HepG2 (cell line): ENCODE results near the gene NOTCH4. TPM values are rescaled to one million over a fixed set of nuclear protein-coding genes. Genes with fewer than 3 reads are reported as not detected.

Source experiments
- FIP1L1 ChIP-seq: fragments of 200-400 bp; formaldehyde crosslinking; IDR thresholded peaks from 2 replicates; pipeline ENCODE4 v1.6.1; 2018; ENCODE audit warnings: low read depth, mild to moderate bottlenecking, low read length, moderate library complexity, borderline replicate concordance; ENCODE audit not compliant: insufficient read depth
- FOXO1 ChIP-seq: sonication (generic); formaldehyde crosslinking; IDR thresholded peaks from 2 replicates; pipeline ENCODE4 v1.4.0; 2020; ENCODE audit warnings: missing genetic modification reagents
- HNRNPLL ChIP-seq: fragments of 200-400 bp; formaldehyde crosslinking; IDR thresholded peaks from 2 replicates; pipeline ENCODE4 v1.6.1; 2017; ENCODE audit warnings: mild to moderate bottlenecking, low read depth, low read length; ENCODE audit not compliant: poor library complexity, severe bottlenecking
- MYC ChIP-seq: sonication (generic); formaldehyde crosslinking; IDR thresholded peaks from 2 replicates; pipeline ENCODE4 v1.9.0; 2021; ENCODE audit warnings: missing genetic modification reagents, borderline replicate concordance
- NKX3-1 ChIP-seq: sonication (generic); formaldehyde crosslinking; IDR thresholded peaks from 2 replicates; pipeline ENCODE4 v1.5.0; 2020; ENCODE audit warnings: missing genetic modification reagents
- SMYD3 ChIP-seq: sonication (generic); formaldehyde crosslinking; IDR thresholded peaks from 2 replicates; pipeline ENCODE4 v1.8.1; 2023; ENCODE audit warnings: mild to moderate bottlenecking, missing genetic modification reagents
- SP5 ChIP-seq: IDR thresholded peaks from 2 replicates; pipeline ENCODE4 v1.6.1; 2016; ENCODE audit warnings: low read depth, borderline replicate concordance
- STAT5B ChIP-seq: sonication (generic); formaldehyde crosslinking; IDR thresholded peaks from 2 replicates; pipeline ENCODE4 v1.4.0; 2020; ENCODE audit warnings: missing genetic modification reagents
- TERF1 ChIP-seq: sonication (generic); formaldehyde crosslinking; IDR thresholded peaks from 2 replicates; pipeline ENCODE4 v1.8.0; 2022; ENCODE audit warnings: mild to moderate bottlenecking, missing genetic modification reagents, moderate library complexity
- XBP1 ChIP-seq: sonication (generic); formaldehyde crosslinking; IDR thresholded peaks from 2 replicates; pipeline ENCODE4 v1.5.0; 2020; ENCODE audit warnings: missing genetic modification reagents
- ZFP36L2 ChIP-seq: sonication (generic); formaldehyde crosslinking; IDR thresholded peaks from 2 replicates; pipeline ENCODE4 v1.4.0; 2020; ENCODE audit warnings: missing genetic modification reagents
- ZNF280D ChIP-seq: sonication (generic); formaldehyde crosslinking; IDR thresholded peaks from 2 replicates; pipeline ENCODE4 v1.5.1; 2020; ENCODE audit warnings: mild to moderate bottlenecking, missing genetic modification reagents
- ZNF432 ChIP-seq: sonication (generic); formaldehyde crosslinking; IDR thresholded peaks from 2 replicates; pipeline ENCODE4 v1.5.0; 2020; ENCODE audit warnings: missing genetic modification reagents, mild to moderate bottlenecking, borderline replicate concordance
- ZNF547 ChIP-seq: sonication (generic); formaldehyde crosslinking; IDR thresholded peaks from 2 replicates; pipeline ENCODE4 v1.5.1; 2020; ENCODE audit warnings: mild to moderate bottlenecking, missing genetic modification reagents
- ZNF562 ChIP-seq: sonication (generic); formaldehyde crosslinking; IDR thresholded peaks from 2 replicates; pipeline ENCODE4 v1.8.0; 2022; ENCODE audit warnings: missing genetic modification reagents, borderline replicate concordance
- ZNF607 ChIP-seq: sonication (generic); formaldehyde crosslinking; IDR thresholded peaks from 2 replicates; pipeline ENCODE4 v1.5.1; 2020; ENCODE audit warnings: missing genetic modification reagents, mild to moderate bottlenecking, borderline replicate concordance
- ZNF644 ChIP-seq: IDR thresholded peaks from 2 replicates; pipeline ENCODE4 v1.6.1; 2016; ENCODE audit warnings: low read depth
- ZNF879 ChIP-seq: sonication (generic); formaldehyde crosslinking; IDR thresholded peaks from 2 replicates; pipeline ENCODE4 v1.8.1; 2023; ENCODE audit warnings: missing genetic modification reagents
- polyA plus RNA-seq, 8 experiments: library from polyadenylated mRNA; depleted of rRNA in 3 of 8; stranded (reverse) in 7 of 8; unstranded in 1 of 8; fragments of >200 nt; fragmentation: Illumina TruSeq in 4 of 8; extraction: Trizol in 4 of 8; gene quantifications; 2 replicates each; pipeline versions ENCODE4 v1.2.1 to v1.2.3, GENCODE V29; 2011 to 2016; ENCODE audit warnings: low read depth in 4 of 8, missing spikeins in 1 of 8, mixed read lengths in 1 of 8; ENCODE audit not compliant: insufficient read depth in 1 of 8
- total RNA-seq, 5 experiments: library from RNA; depleted of rRNA; stranded (reverse); fragments of >200 nt; fragmentation: Illumina TruSeq; extraction: Trizol; gene quantifications; 2 replicates each; pipeline ENCODE4 v1.2.3, GENCODE V29; 2016; ENCODE audit warnings: low read depth in 1 of 5
- TF ChIP-seq, protein P1 (sequence below): sonication (generic); formaldehyde crosslinking; IDR thresholded peaks from 2 replicates; pipeline ENCODE4 v1.4.0; 2020; ENCODE audit warnings: mild to moderate bottlenecking, missing genetic modification reagents
- TF ChIP-seq, protein P2 (sequence below): sonication (generic); formaldehyde crosslinking; IDR thresholded peaks from 2 replicates; pipeline ENCODE4 v1.5.1; 2020; ENCODE audit warnings: mild to moderate bottlenecking, missing genetic modification reagents, borderline replicate concordance

Gene NOTCH4
- total and polyA plus RNA-seq, 2 of the 13 experiments (the other 11 are each of a cell fraction or from before 2014, with no cell fraction given) = 0.51 to 0.83 TPM

- TF ChIP-seq ZNF280D (CRISPR knock-in tag) (peak; percentile 96), ZNF562 (no peak), XBP1 (no peak), MYC (CRISPR knock-in tag) (peak; percentile 68; the same call in 1 of the 2 replicates), HNRNPLL (no peak), ZNF644 (CRISPR knock-in tag) (no peak), TERF1 (CRISPR knock-in tag) (no peak), ZFP36L2 (CRISPR knock-in tag) (0 out of 2 replicates have a peak, but pooled peaks have one; percentile 36), ZNF547 (CRISPR knock-in tag) (peak; percentile 66; the same call in 1 of the 2 replicates), STAT5B (no peak), ZNF607 (CRISPR knock-in tag) (no peak), FIP1L1 (no peak), NKX3-1 (CRISPR knock-in tag) (no peak), FOXO1 (CRISPR knock-in tag) (peak; percentile 10; the same call in 1 of the 2 replicates), SMYD3 (CRISPR knock-in tag) (peak; percentile 86), ZNF432 (CRISPR knock-in tag) (no peak), ZNF879 (0 out of 2 replicates have a peak, but pooled peaks have one; percentile 66), SP5 (no peak; the same call in 1 of the 2 replicates)
- TF ChIP-seq, protein P1, sequence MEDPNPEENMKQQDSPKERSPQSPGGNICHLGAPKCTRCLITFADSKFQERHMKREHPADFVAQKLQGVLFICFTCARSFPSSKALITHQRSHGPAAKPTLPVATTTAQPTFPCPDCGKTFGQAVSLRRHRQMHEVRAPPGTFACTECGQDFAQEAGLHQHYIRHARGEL (CRISPR knock-in tag) = no peak
- TF ChIP-seq, protein P2, sequence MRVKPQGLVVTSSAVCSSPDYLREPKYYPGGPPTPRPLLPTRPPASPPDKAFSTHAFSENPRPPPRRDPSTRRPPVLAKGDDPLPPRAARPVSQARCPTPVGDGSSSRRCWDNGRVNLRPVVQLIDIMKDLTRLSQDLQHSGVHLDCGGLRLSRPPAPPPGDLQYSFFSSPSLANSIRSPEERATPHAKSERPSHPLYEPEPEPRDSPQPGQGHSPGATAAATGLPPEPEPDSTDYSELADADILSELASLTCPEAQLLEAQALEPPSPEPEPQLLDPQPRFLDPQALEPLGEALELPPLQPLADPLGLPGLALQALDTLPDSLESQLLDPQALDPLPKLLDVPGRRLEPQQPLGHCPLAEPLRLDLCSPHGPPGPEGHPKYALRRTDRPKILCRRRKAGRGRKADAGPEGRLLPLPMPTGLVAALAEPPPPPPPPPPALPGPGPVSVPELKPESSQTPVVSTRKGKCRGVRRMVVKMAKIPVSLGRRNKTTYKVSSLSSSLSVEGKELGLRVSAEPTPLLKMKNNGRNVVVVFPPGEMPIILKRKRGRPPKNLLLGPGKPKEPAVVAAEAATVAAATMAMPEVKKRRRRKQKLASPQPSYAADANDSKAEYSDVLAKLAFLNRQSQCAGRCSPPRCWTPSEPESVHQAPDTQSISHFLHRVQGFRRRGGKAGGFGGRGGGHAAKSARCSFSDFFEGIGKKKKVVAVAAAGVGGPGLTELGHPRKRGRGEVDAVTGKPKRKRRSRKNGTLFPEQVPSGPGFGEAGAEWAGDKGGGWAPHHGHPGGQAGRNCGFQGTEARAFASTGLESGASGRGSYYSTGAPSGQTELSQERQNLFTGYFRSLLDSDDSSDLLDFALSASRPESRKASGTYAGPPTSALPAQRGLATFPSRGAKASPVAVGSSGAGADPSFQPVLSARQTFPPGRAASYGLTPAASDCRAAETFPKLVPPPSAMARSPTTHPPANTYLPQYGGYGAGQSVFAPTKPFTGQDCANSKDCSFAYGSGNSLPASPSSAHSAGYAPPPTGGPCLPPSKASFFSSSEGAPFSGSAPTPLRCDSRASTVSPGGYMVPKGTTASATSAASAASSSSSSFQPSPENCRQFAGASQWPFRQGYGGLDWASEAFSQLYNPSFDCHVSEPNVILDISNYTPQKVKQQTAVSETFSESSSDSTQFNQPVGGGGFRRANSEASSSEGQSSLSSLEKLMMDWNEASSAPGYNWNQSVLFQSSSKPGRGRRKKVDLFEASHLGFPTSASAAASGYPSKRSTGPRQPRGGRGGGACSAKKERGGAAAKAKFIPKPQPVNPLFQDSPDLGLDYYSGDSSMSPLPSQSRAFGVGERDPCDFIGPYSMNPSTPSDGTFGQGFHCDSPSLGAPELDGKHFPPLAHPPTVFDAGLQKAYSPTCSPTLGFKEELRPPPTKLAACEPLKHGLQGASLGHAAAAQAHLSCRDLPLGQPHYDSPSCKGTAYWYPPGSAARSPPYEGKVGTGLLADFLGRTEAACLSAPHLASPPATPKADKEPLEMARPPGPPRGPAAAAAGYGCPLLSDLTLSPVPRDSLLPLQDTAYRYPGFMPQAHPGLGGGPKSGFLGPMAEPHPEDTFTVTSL = no peak
Observed at GRCh38 chr6:32154514-32155161, 69.2 kb downstream of the NOTCH4 start (continued).
